ENCODE results near the gene TNRC6A.
"Not testable (repeated sequence)": the region's sequence is repeated elsewhere in the genome, so short reads cannot be mapped to it uniquely, and the experiment has no call there.

TNRC6A gene

DNA sequence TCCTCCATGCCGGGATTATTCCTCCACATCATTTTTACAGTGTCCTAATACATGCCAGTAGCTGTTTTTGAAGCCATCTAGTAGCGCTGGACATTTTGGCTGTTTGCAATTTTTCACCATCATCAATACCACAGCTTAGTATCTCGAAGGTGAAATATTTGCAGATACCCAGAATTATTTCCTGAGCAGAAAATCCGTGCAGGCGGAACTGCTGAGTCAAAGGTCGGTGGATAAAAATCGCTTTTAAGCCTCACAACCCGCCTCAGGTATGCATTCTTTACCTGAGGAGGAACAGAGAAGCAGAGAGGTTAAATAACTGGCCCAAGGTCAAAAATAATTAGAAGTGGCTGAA, 584 bp upstream of the TNRC6A start:
- DNase-seq = no peak

DNA sequence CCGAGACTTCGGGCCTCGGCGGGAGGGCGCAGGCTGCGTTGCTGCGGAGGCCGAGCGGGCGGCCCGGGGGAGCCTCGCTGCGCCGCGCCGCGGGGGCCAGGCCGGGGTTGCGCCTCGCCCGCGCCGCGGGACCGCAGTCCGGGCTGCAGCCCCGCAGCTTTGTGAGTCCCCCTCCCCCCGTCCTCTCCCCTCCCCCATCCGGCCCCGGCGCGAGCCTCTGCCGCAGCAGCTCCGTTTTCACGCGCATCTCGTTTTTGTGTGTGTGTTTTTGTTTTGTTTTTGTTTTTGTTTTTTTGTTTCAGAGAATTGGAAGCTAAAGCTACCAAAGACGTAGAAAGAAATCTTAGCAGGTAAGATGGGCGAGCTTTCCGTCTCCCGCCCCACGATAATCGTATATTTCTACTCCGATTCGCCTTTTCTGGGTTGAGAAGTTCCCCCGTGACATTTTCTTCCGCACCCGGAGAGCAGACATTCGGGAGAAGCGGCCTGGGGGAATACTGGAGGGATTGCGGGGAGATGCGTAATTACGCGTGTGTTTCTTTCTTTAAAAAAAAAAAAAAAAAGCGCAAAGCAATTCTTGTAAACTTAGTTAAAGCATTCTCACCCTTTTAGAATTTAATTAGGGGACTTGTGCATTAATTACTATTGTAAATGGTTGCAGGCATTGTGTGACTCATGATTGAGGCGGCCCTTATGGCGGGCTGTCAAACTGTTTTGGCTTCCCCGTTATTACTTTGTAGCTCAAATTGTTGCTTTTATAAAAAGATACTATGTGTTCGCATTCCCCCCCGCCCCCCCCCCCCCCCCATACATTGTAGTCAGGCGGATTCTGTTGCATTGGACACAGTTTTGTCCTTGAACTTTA, 732 bp downstream of the TNRC6A start:
- DNase-seq = peak; percentile 9

DNA sequence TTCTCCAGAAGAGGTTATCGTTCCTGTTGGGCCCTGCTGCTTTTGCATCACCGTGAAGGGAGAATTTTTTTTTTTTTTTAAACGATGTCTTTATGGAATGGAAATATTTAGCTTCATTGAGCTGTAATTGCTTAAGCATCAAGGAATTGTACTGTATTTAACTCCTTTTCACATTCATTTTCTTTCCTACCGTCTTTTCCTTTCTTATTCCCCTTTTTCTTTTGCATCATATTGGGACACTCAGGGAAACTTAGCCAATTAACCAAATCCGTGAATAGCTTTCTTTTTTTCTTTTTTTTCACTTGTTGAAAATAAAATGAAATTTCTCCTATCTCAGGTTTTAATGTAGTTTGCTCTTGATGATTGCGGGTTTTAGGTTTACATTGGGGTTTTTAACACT, 1.5 kb downstream of the TNRC6A start:
- no peak for DNase-seq

DNA sequence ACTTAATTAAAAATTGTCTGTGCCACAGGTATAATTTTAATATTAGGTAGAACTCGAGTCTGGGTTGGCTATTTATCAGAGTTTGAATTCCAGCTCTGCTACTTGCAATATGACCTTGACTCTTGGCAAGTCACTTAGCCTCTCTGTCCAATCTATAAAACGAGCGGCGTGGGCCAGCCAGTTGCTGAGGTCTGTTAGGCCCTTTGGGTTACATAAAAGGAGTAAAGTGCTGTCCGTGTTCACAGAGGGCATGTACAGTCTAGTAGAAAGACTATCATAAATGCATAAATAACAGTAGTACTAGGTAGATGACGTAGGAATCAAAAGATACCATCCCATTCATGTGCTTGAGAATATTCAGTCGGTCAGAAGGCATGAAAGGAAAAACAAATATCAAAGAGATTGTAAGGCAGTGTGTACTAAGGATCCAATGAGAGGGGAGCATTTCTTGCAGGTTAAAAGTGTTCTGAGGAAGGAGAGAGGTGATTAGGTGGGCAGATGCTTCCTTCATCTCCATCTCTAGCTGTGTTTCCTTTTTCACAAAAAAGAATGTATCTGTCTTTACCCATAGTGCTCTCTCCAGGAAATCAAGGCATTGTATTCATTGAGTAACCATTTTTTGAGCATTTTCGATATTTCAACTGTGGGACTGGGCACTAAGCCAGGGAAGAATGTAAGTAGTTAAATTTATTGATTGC, 2.4 kb downstream of the TNRC6A start:
- DNase-seq = no peak

DNA sequence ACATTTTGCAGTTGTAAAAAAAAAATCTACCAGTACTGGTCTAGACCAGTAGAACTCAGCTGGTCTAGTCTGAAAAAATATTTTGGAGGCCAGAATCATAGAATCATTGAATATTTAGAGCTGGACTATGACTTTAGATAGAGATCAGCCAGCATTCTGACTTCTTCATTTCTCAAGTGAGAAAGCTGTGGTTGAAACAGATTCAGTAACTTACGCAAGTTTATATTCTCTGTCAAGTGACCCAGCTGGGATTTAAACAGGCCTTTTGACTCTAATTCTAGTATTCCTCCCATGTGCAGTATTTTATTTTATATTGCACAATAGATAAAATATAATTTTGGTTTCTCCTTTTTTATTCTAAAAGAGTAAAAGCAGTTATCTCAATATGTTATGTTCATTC, 4.9 kb downstream of the TNRC6A start:
- DNase-seq = no peak

DNA sequence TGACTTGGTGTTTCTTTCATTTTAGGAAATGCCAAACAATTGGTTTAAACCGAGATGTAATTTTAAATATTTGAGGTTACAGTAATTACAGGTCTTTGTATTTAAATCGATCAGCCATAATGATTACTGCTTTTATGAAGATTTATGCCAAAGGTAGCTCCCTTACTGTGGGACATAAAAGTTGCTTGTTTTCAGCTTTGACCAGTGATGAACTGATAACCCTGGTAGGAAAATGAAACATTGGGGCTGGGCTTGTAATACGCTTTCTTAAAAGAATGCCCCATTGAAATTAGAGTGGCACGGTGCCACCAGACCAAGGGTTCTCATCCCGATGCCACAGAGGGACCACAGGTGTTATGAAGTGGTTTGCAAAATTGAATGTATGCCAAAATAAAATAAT, 7.3 kb downstream of the TNRC6A start:
- no peak for DNase-seq

DNA sequence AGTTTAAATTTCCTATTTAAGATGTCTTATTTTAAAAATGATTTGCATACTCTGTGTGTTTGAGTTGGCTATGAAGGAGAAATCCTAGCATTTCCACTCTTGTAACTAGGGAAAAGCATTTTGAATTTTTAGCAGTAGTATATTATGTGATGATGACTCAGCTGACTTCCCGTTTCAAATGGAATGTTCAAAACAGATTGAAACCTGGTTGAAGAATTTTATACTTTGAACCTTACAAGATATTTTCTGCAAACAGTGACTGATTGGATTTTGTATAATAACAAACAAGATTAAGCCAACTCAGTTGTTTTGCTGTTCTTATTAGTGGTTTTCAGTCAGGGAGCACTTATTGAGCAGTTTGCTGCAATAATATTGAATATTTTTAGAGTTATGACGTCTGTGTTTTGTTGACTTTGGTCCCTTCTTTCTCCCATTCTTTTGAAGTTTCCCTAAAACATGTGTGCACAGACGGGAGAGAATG, 8.0 kb downstream of the TNRC6A start:
- DNase-seq = peak; percentile 9

DNA sequence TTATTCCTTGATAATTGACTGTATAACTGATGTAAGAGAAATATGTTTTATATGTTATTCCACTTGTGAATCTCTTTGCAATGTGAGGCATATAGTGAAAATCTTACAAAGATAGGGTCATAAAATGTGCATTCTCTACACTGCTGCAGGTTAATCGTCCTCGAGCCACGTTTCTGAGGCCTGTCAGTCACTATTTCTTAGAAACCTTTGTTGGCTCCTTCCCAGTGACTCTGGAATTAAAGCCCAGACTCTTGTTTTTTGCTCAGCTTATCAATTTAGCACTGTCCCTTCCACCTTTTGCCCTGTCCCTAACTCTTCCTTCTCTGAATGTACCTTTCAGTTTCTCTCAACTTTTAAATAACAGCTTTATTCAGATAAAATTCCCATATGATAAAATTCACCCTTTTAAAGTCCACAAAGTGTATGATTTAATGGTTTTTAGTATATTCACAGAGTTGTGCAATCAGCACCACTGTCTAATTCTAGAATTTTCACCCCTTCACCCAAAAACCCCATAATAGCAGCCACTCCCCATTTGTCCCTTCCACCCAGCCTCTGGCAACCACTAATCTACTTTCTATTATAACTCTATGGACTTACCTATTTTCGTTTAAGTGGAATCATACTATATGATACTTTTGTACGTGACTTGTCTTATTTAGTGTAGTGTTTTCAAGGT, 8.6 kb downstream of the TNRC6A start:
- DNase-seq = no peak

DNA sequence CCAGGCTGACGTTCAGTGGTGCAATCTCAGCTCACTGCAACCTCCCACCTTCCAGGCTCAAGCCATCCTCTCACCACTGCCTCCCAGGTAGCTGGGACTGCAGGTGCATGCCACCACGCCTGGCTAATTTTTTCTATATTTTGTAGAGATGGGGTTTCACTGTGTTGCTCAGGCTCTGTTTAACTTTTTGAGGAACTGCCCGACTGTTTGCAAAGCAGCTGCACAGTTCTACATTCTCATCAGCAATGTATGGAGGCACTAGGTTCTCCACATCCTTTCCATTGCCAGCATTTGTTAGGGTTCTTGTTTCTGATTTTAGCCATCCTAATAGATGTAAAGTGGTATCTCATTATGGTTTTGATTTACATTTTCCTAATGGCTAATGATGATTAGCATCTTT, 9.4 kb downstream of the TNRC6A start:
- no peak for DNase-seq

DNA sequence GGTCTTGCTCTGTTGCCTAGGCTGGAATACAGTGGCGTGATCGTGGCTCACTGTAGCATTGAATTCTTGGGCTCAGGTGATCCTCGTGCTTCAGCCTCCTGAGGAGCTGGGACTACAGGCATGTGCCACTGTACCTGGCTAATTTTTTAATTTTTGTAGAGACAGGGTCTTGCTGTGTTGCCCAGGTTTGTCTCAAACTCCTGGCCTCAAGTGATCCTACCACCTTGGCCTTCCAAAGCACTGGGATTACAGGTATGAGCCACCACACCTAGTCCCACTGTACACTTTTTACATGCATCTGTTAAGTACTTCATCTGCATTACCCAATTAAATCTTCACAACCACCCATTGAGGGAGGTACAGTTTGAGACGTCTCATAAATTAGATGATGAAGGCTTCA, 12.4 kb downstream of the TNRC6A start:
- no peak for DNase-seq

DNA sequence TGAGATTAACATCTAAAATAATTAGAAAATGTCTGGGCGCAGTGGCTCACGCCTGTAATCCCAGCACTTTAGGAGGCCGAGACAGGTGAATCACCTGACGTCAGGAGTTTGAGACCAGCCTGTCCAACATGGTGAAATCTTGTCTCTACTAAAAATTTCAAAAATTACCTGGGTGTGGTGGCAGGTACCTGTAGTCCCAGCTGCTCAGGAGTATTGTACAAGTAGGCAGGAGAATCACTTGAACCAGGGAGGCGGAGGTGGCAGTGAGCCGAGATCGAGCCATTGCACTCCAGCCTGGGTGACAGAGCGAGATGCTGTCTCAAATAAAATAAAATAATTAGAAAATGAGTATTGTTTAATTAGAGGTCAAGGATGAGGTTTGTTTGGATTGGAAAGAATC, 13.2 kb downstream of the TNRC6A start:
- DNase-seq = not testable (repeated sequence)

DNA sequence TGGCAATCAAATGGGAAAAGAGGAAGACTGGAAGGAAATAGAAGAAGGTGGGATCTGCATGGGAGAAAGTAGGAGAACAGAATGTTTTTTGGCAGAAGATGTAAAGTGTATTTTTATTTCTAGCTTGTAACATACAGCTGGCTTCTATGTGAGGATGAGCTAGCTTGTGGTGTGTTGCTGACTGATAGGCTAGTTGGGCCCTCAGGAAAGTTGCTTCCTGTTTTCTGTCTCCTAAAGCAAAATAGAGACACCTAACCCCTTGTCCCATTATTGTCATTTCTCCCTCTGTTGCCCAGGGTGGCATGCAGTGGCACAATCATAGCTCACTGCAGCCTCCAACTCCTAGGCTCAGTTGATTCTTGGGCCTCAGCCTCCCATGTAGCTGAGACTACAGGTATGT, 15.9 kb downstream of the TNRC6A start:
- DNase-seq = no peak

DNA sequence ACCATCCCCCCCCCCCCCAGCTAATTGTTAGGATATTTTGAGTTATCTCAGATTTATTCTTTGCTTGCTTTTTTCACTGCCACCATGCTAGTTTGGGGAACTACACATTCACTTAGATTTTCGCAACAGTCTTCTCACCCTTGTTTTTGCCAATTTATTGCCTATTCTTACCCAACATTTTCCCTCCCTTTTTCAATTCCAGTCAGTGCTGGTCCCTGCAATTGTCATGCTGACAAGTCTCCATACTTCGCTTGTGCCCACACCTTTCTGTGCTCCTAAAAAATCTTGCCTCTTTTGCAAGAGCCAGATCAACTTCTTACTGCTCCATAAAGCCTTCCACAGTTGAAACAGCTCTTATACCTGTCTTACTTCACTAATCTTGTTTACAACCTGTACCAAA, 16.3 kb downstream of the TNRC6A start:
- no peak for DNase-seq

DNA sequence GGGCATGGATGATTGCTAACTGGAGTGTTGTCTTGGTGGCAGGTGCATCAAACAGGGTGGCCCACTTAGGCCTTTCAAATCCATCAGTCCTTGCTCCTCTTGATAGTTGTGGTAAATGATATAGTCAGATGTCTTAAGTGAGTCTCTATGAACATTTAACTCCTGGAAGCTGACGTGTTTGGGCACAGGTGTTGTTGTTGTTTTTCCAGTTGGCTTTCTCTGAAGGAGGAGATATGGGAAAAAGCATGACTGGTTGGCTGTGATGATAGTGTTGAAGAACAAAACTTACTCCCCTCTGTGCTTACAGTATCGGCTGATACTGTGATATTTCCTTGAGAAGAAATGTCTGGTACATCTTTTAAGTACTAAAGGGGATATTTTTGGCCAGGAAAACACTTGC, 18.0 kb downstream of the TNRC6A start:
- no peak for DNase-seq

DNA sequence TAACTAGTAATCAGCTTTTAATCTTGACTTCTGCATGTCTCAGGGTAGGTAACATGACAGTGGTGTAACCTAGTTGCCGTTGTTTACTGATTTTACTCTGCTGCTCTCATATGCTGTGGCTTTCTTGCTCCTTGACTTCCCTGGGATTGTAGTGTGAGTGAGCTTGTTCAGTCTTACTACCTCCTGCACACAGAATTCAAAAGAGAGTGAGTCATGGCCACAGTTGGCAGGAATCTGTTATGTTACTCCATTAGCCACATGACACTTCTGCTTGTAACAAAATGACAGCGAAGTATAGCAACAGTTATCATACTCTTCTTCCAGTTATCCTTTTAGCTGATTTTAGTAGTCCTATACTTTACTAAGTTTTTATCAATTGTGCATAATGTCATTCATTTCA, 18.8 kb downstream of the TNRC6A start:
- DNase-seq = peak; percentile 44

DNA sequence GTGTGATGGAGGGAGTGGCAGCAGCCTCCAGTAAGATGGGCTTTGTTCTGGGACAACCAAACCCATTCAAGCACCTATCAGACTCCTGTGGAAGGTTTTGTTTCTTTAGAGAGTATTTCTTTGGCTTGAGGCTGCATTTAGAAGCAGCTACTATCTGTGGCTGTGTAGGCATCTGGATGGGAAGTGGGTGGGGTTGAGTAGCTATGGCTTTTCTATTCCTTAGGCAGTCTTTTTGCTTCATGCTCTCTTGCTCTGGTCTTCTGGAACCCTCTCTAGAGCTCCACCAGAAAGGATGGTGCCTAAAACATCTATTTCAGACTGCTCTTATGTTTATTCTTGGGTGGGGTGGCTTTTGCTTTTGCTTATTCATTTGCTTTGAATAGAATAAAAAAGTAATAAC, 19.9 kb downstream of the TNRC6A start:
- DNase-seq = no peak

DNA sequence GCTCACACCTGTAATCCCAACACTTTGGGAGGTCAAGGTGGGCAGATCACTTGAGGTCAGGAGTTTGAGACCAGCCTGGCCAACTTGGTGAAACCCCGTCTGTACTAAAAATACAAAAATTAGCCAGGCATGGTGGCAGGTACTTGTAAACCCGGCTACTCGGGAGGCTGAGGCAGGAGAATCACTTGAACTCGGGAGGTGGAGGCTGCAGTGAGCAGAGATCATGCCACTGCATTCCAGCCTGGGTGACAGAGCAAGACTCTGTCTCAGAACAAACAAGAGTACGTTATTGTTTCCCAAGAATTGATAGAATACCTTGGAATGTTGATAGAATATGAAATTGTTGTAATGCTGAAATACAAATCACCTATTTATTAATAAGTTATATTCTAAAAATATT, 20.4 kb downstream of the TNRC6A start:
- not testable (repeated sequence) for DNase-seq

DNA sequence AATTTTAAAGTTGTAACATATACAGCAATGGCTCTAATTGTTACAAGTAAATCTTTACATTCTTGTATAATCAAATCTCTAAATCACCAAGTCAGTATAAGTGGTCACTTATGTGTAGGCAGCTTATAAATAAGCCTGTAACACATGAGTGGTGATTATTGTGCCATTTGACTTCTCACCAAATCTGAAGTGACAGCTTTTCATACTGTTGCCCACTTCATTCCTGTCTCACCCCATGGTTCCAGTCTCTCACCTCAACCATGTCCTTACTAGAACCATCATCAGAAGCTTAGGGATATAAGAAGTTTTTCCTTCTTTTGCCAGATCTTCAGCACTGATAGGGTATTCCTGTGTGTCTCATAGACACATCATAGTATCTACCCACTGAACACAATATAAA, 23.5 kb downstream of the TNRC6A start:
- DNase-seq = no peak

DNA sequence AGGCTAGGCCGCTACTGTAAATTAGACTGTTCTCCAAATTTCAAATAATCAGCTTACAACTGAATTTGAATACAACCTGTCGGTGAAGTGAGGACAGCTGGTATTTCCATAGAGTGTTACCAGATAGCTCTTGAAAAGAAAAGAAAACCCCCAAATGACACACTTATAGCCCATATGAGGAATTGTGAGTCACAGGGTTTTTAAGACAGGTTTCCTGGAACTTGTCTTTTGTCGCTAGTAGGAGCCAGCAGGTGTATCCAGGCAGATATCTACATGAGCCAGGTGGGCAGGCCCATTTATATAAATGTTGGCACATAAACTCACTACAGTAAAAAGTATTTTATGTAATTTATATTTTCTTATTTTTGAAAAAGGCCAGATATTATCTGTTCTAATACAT, 24.0 kb downstream of the TNRC6A start:
- no peak for DNase-seq

DNA sequence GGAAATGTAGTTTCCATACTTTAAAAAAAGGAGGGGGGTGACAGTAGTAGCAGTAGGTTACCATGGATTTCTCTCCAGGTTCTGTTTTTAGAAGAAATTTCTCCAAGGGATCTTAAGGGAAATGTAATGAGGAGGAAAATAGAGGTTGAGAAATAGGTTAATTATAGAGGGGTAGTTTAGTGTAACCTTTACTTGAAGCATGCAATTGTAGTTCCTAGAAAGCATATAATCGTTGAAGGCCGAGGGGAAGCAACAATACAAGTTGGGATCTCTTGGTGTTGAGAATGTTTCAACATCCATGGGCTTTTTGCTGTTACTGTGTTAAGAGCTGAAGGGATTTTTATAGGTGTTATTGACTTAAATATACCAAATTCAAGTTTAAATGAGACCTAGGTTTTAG, 25.1 kb downstream of the TNRC6A start:
- no peak for DNase-seq

DNA sequence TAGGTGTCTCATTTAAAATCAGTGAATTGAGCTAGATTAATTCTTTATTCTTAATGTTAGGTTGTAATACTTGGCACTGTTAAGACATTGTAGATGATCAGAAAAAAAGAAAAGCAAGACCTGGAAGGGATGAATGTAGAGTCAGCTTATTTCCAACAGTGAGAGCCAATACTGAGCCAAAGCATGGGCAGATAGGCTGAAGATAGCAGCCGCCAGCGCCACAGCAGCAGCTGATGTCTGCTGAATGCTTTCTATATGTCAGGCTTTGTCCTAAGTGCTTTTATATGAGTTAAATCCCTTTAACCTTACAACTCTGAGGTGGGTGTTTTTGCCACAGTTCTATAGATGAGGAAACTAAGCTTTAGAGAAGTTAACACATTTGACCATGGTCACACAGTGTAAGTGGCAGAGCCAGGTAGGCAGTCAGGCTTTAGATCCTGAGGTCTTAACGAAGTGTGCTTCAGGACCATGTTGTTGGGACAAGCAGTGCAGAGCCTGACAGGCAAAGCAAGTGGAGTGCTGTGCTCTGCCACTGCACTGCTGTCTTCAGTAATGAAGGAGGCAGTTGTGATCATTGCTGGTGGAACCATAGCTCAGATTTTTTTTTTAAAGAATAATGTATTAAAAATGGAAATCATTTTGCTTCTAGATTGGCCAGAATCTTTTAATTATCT, 25.9 kb downstream of the TNRC6A start:
- no peak for DNase-seq

DNA sequence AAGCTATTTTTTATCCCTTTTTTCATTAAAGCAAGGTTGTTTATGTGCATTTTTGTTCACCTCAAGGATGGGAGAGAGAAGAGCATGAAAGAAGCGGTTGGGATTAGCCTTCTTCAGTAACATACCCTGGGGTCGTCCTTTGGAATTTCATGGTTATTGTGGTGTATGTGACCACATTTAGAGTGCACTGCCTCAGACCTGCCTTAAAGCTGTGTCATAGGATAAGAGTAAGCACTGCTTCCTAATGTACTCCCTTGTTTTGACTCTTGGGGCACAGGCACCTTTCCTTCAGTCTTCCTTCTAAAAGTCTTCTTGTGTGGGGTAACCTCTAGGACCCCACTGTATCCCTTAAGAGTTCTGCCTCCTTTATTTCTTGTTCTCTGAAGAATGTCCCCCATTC, 28.9 kb downstream of the TNRC6A start:
- DNase-seq = no peak

DNA sequence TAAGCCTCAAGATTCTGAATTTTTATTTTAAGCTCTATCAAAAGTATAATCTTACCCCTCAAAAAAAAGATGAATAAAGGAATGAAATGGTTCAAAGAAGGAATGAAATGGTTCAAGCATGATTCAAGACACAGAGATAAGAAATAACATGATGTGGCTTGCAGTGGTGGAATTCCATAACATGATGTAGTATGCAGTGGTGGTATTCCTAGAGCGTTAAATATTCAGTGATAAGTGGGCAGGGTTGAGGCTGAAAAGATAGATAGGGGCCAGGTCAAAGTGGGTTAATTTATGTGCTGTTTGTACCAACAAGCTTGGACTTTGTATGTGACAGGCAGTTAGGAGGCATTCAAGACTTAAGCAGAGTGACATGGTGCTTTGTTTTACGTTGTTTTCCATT, 29.6 kb downstream of the TNRC6A start:
- no peak for DNase-seq

All from amniotic stem cell (primary cell).